Nephron progenitor cell (in vitro differentiated cells): ENCODE results near the gene USP2.
A peak's percentile ranks its signal among the peaks of the same experiment; 100 is the strongest.

Experiments used
- DNase-seq: peaks from one replicate; pipeline ENCODE4 v3.0.0; 2021
- H3K27ac Mint-ChIP-seq: 2 replicates; pipeline ENCODE4 v1.8.0; 2021; ENCODE audit warnings: mild to moderate bottlenecking, moderate library complexity, mixed read lengths
- H3K27me3 Mint-ChIP-seq: 2 replicates; pipeline ENCODE4 v1.8.0; 2021; ENCODE audit warnings: mild to moderate bottlenecking, low read depth, mixed read lengths; ENCODE audit not compliant: poor library complexity
- H3K36me3 Mint-ChIP-seq: 2 replicates; pipeline ENCODE4 v1.8.0; 2021; ENCODE audit warnings: low read depth, mixed read lengths
- H3K4me1 Mint-ChIP-seq: 2 replicates; pipeline ENCODE4 v1.8.0; 2021; ENCODE audit warnings: mixed read lengths
- H3K4me3 Mint-ChIP-seq: 2 replicates; pipeline ENCODE4 v1.8.0; 2021; ENCODE audit warnings: mild to moderate bottlenecking, moderate library complexity, mixed read lengths
- H3K9me3 Mint-ChIP-seq: 2 replicates; pipeline ENCODE4 v1.8.0; 2021; ENCODE audit warnings: mild to moderate bottlenecking, moderate library complexity, mixed read lengths
- CTCF ChIP-seq: fragments of 200-600 bp; sonication (generic); IDR thresholded peaks from 2 replicates; pipeline ENCODE4 v1.5.0; 2021; ENCODE audit warnings: antibody characterized with exemption

The USP2 gene

GRCh38 chr11:119377961-119378667, 3.4 kb downstream of the USP2 start:
- H3K36me3 Mint-ChIP-seq = no peaks in the 10 kb centered on the region
- H3K27me3 Mint-ChIP-seq = peaks cover 22% of the 10 kb centered on the region
- H3K4me3 Mint-ChIP-seq = no peak overlapping the region
- peaks cover 44% of the 10 kb centered on the region for H3K4me1 Mint-ChIP-seq
- TF ChIP-seq CTCF = no peak
- H3K27ac Mint-ChIP-seq = no peak overlapping the region
- DNase-seq = no peak
- no peaks in the 10 kb centered on the region for H3K9me3 Mint-ChIP-seq

GRCh38 chr11:119377112-119377901, 4.2 kb downstream of the USP2 start:
- TF ChIP-seq CTCF = no peak
- Mint-ChIP-seq H3K36me3 (no peaks in the 10 kb centered on the region), H3K4me1 (peaks cover 48% of the 10 kb centered on the region), H3K9me3 (no peaks in the 10 kb centered on the region), H3K4me3 (no peak overlapping the region), H3K27ac (no peak overlapping the region), H3K27me3 (peaks cover 22% of the 10 kb centered on the region)
- DNase-seq = no peak

- no peak for TF ChIP-seq CTCF
- H3K27ac Mint-ChIP-seq = peak overlapping the region; percentile 29
- DNase-seq = no peak
- H3K4me3 Mint-ChIP-seq = peak overlapping the region; percentile 54
- H3K9me3 Mint-ChIP-seq = no peaks in the 10 kb centered on the region
- peaks cover 26% of the 10 kb centered on the region for H3K27me3 Mint-ChIP-seq
- H3K36me3 Mint-ChIP-seq = no peaks in the 10 kb centered on the region
- H3K4me1 Mint-ChIP-seq = peaks cover 58% of the 10 kb centered on the region
These were observed 5.2 kb downstream of the USP2 start for GRCh38 chr11:119376197-119376847.

- TF ChIP-seq CTCF = no peak
- Mint-ChIP-seq H3K27me3 (peaks cover 26% of the 10 kb centered on the region), H3K27ac (peak overlapping the region; percentile 29), H3K9me3 (no peaks in the 10 kb centered on the region), H3K4me3 (no peak overlapping the region), H3K36me3 (no peaks in the 10 kb centered on the region), H3K4me1 (peaks cover 65% of the 10 kb centered on the region)
- no peak for DNase-seq
These were observed 5.9 kb downstream of the USP2 start for GRCh38 chr11:119375337-119376196.

GRCh38 chr11:119374632-119375336, 6.7 kb downstream of the USP2 start:
- Mint-ChIP-seq H3K9me3 (no peaks in the 10 kb centered on the region), H3K4me1 (peaks cover 73% of the 10 kb centered on the region), H3K36me3 (no peaks in the 10 kb centered on the region), H3K4me3 (no peak overlapping the region), H3K27ac (no peak overlapping the region), H3K27me3 (peaks cover 26% of the 10 kb centered on the region)
- no peak for TF ChIP-seq CTCF
- DNase-seq = no peak
